Neural progenitor cell (in vitro differentiated cells): ENCODE measurements around the gene JADE2. TPM values are rescaled to one million over a fixed set of nuclear protein-coding genes. Genes with fewer than 3 reads are reported as not detected.

Experiments used
- DNase-seq: peaks from one replicate; pipeline ENCODE4 v3.0.0-alpha.2; 2016; ENCODE audit warnings: low spot score
- H2AFZ ChIP-seq: fragments of 200-600 bp; sonication (generic); replicated peaks from 2 replicates; pipeline ENCODE4 v1.6.1; 2016; ENCODE audit warnings: antibody characterized with exemption
- H3F3A ChIP-seq: fragments of 200-600 bp; sonication (generic); 2 replicates; pipeline ENCODE4 v1.6.1; 2016; ENCODE audit warnings: antibody characterized with exemption, low read depth
- H3K27ac ChIP-seq: fragments of 200-600 bp; sonication (generic); 2 replicates; pipeline ENCODE4 v1.5.1; 2016; ENCODE audit warnings: mild to moderate bottlenecking
- H3K27me3 ChIP-seq: fragments of 200-600 bp; sonication (generic); 2 replicates; pipeline ENCODE4 v1.6.1; 2016; ENCODE audit warnings: mild to moderate bottlenecking, moderate library complexity
- H3K36me3 ChIP-seq: fragments of 200-600 bp; sonication (generic); 2 replicates; pipeline ENCODE4 v1.5.1; 2016
- H3K4me1 ChIP-seq: fragments of 200-600 bp; sonication (generic); 2 replicates; pipeline ENCODE4 v1.6.1; 2016; ENCODE audit warnings: mixed run types
- H3K4me2 ChIP-seq: fragments of 200-600 bp; sonication (generic); 2 replicates; pipeline ENCODE4 v1.6.1; 2016
- H3K4me3 ChIP-seq: fragments of 200-600 bp; sonication (generic); 2 replicates; pipeline ENCODE4 v1.5.1; 2016
- H3K79me2 ChIP-seq: fragments of 200-600 bp; sonication (generic); 2 replicates; pipeline ENCODE4 v1.6.1; 2016; ENCODE audit warnings: low read depth
- H3K9ac ChIP-seq: fragments of 200-600 bp; sonication (generic); 2 replicates; pipeline ENCODE4 v1.6.1; 2016
- H3K9me3 ChIP-seq: fragments of 200-600 bp; sonication (generic); 2 replicates; pipeline ENCODE4 v1.5.1; 2016; ENCODE audit warnings: low read depth
- H4K20me1 ChIP-seq: fragments of 200-600 bp; sonication (generic); 2 replicates; pipeline ENCODE4 v1.6.1; 2016; ENCODE audit warnings: low read depth
- H3K27ac Mint-ChIP-seq: 3 replicates; pipeline ENCODE4 v1.8.0; 2021; ENCODE audit warnings: mixed read lengths
- H3K27me3 Mint-ChIP-seq: 2 replicates; pipeline ENCODE4 v1.8.0; 2022; ENCODE audit warnings: low read depth, mild to moderate bottlenecking, inconsistent platforms, moderate library complexity, mixed read lengths; ENCODE audit not compliant: insufficient read depth
- H3K36me3 Mint-ChIP-seq: 3 replicates; pipeline ENCODE4 v1.8.0; 2021; ENCODE audit warnings: mixed read lengths
- H3K4me1 Mint-ChIP-seq: 3 replicates; pipeline ENCODE4 v1.8.0; 2021; ENCODE audit warnings: mixed read lengths
- H3K4me3 Mint-ChIP-seq: 3 replicates; pipeline ENCODE4 v1.8.0; 2021; ENCODE audit warnings: mild to moderate bottlenecking, moderate library complexity, mixed read lengths
- H3K9me3 Mint-ChIP-seq: 3 replicates; pipeline ENCODE4 v1.8.0; 2020; ENCODE audit warnings: mixed read lengths
- CTCF ChIP-seq: fragments of 200-600 bp; sonication (generic); IDR thresholded peaks from 2 replicates; pipeline ENCODE4 v1.5.1; 2017; ENCODE audit warnings: antibody characterized with exemption, mild to moderate bottlenecking
- EZH2 ChIP-seq: fragments of 200-600 bp; sonication (generic); IDR thresholded peaks from 2 replicates; pipeline ENCODE4 v1.6.1; 2017; ENCODE audit warnings: antibody characterized with exemption, mild to moderate bottlenecking, moderate library complexity
- EZH2phosphoT487 ChIP-seq: fragments of 200-600 bp; sonication (generic); IDR thresholded peaks from 2 replicates; pipeline ENCODE4 v1.6.1; 2017; ENCODE audit warnings: antibody characterized with exemption
- total RNA-seq: library from RNA; depleted of rRNA; stranded (reverse); fragments of >200 nt; gene quantifications from 2 replicates; pipeline ENCODE4 v1.2.3, GENCODE V29; 2015; ENCODE audit warnings: low replicate concordance

JADE2 gene
- total RNA-seq, 1 donor from 2014 or later, result 1.7 TPM

GRCh38 chr5:134527156-134527960, 1.9 kb downstream of the JADE2 start:
- H3K4me2 ChIP-seq, result peak overlapping the region; percentile 95
- H3K9ac ChIP-seq, result no peak overlapping the region
- peaks cover 37% of the 10 kb centered on the region for H3K79me2 ChIP-seq
- H3K9me3 Mint-ChIP-seq, result peaks cover 3% of the 10 kb centered on the region
- peak overlapping the region; percentile 67 for H3K4me3 ChIP-seq
- H3K27me3 Mint-ChIP-seq, result peaks cover 34% of the 10 kb centered on the region
- no peaks in the 10 kb centered on the region for H3K36me3 ChIP-seq
- H3K4me3 Mint-ChIP-seq, result peak overlapping the region; percentile 91
- H3K27me3 ChIP-seq, result peaks cover 37% of the 10 kb centered on the region
- peak; percentile 96 for DNase-seq
- peak overlapping the region; percentile 89 for H2AFZ ChIP-seq
- H3K4me1 Mint-ChIP-seq, result peaks cover 31% of the 10 kb centered on the region
- no peaks in the 10 kb centered on the region for H3K36me3 Mint-ChIP-seq
- peaks cover 9% of the 10 kb centered on the region for H4K20me1 ChIP-seq
- no peaks in the 10 kb centered on the region for H3K9me3 ChIP-seq
- peaks cover 36% of the 10 kb centered on the region for H3K4me1 ChIP-seq
- H3K27ac Mint-ChIP-seq, result peak overlapping the region; percentile 42
- TF ChIP-seq EZH2 (no peak), EZH2phosphoT487 (no peak), CTCF (peak; percentile 79)
- peaks cover 64% of the 10 kb centered on the region for H3F3A ChIP-seq
- peak overlapping the region; percentile 40 for H3K27ac ChIP-seq

GRCh38 chr5:134527961-134528424, 2.5 kb downstream of the JADE2 start:
- peaks cover 41% of the 10 kb centered on the region for H3K4me1 ChIP-seq
- peak overlapping the region; percentile 40 for H3K27ac ChIP-seq
- H4K20me1 ChIP-seq, result peaks cover 5% of the 10 kb centered on the region
- H3K27me3 Mint-ChIP-seq, result peaks cover 30% of the 10 kb centered on the region
- peak overlapping the region; percentile 95 for H3K4me2 ChIP-seq
- peak overlapping the region; percentile 91 for H3K4me3 Mint-ChIP-seq
- H3F3A ChIP-seq, result peaks cover 57% of the 10 kb centered on the region
- DNase-seq, result no peak
- no peaks in the 10 kb centered on the region for H3K9me3 ChIP-seq
- H3K9me3 Mint-ChIP-seq, result peaks cover 3% of the 10 kb centered on the region
- H3K4me1 Mint-ChIP-seq, result peaks cover 31% of the 10 kb centered on the region
- peaks cover 40% of the 10 kb centered on the region for H3K79me2 ChIP-seq
- H3K36me3 Mint-ChIP-seq, result no peaks in the 10 kb centered on the region
- H3K27me3 ChIP-seq, result peaks cover 31% of the 10 kb centered on the region
- peak overlapping the region; percentile 26 for H2AFZ ChIP-seq
- H3K36me3 ChIP-seq, result no peaks in the 10 kb centered on the region
- H3K27ac Mint-ChIP-seq, result peak overlapping the region; percentile 53
- TF ChIP-seq CTCF, result no peak
- no peak overlapping the region for H3K9ac ChIP-seq
- H3K4me3 ChIP-seq, result peak overlapping the region; percentile 67

- H3K4me1 ChIP-seq, result peaks cover 45% of the 10 kb centered on the region
- peaks cover 52% of the 10 kb centered on the region for H3F3A ChIP-seq
- H3K27me3 ChIP-seq, result peaks cover 25% of the 10 kb centered on the region
- Mint-ChIP-seq H3K4me1 (peaks cover 31% of the 10 kb centered on the region), H3K4me3 (peak overlapping the region; percentile 91), H3K27me3 (peaks cover 24% of the 10 kb centered on the region), H3K27ac (peak overlapping the region; percentile 53), H3K9me3 (peaks cover 3% of the 10 kb centered on the region), H3K36me3 (no peaks in the 10 kb centered on the region)
- H3K9me3 ChIP-seq, result no peaks in the 10 kb centered on the region
- peak overlapping the region; percentile 67 for H3K4me3 ChIP-seq
- no peak overlapping the region for H3K9ac ChIP-seq
- DNase-seq, result no peak
- H3K79me2 ChIP-seq, result peaks cover 40% of the 10 kb centered on the region
- no peak for TF ChIP-seq EZH2phosphoT487
- TF ChIP-seq EZH2, result no peak
- TF ChIP-seq CTCF, result no peak
- H3K27ac ChIP-seq, result peak overlapping the region; percentile 40
- peak overlapping the region; percentile 95 for H3K4me2 ChIP-seq
- no peaks in the 10 kb centered on the region for H4K20me1 ChIP-seq
- peak overlapping the region; percentile 43 for H2AFZ ChIP-seq
- no peaks in the 10 kb centered on the region for H3K36me3 ChIP-seq
Measured at GRCh38 chr5:134528556-134528955, 3.1 kb downstream of the JADE2 start.
